Renal cortex interstitium (tissue), 11 donors: ENCODE results near the gene ZNF641. TPM values are rescaled to one million over a fixed set of nuclear protein-coding genes. Genes with fewer than 3 reads are reported as not detected.

Experiments
- DNase-seq, 11 donors: peaks; one replicate each; pipeline ENCODE4 v3.0.0-alpha.2; 2013; ENCODE audit warnings: low read depth in 9 of 11, low spot score in 4 of 11; ENCODE audit errors: extremely low read depth in 1 of 11
- polyA plus RNA-seq, 3 donors: library from polyadenylated mRNA; unstranded; fragments of 120-200 nt; gene quantifications; one replicate each; pipeline ENCODE4 v1.2.1, GENCODE V29; 2013; ENCODE audit not compliant: insufficient read length in 3 of 3

ZNF641 gene
- polyA plus RNA-seq, 3 donors: 22.6 to 28.7 (median 25.5) TPM

GRCh38 chr12:48288387-48289268 is 62.1 kb downstream of the ZNF641 start:
- DNase-seq: no peak

Other genes with a start within 250 kb of the ZNF641 start
- gene SENP1, start 244.8 kb downstream of the ZNF641 start, polyA plus RNA-seq: 10 to 100 TPM; 22.1 to 27.4 (median 23.5) TPM
- 100 to 1,000 TPM; 102 to 125 (median 111) TPM for gene PFKM, start 231.6 kb downstream of the ZNF641 start, polyA plus RNA-seq
- gene ASB8, start 193.4 kb downstream of the ZNF641 start, polyA plus RNA-seq: 10 to 100 TPM; 35.6 to 40.2 (median 39.0) TPM
- gene CCDC184, start 167.3 kb downstream of the ZNF641 start, polyA plus RNA-seq: under 1 TPM; 0.42 to 0.67 (median 0.60) TPM
- 1 to 10 TPM in 1 of 3 donors, under 1 TPM in 2; 0.19 to 1.1 (median 0.40) TPM for gene OR10AD1, start 147.6 kb downstream of the ZNF641 start, polyA plus RNA-seq
- not detected for gene ANP32D, start 121.6 kb upstream of the ZNF641 start, polyA plus RNA-seq
- gene C12orf54, start 131.6 kb upstream of the ZNF641 start, polyA plus RNA-seq: 1 to 10 TPM in 1 of 3 donors, under 1 TPM in 1, not detected in 1; 0.82 to 1.1 TPM
- not detected for gene OR8S1, start 174.7 kb upstream of the ZNF641 start, polyA plus RNA-seq
- not detected for gene LALBA, start 219.1 kb upstream of the ZNF641 start, polyA plus RNA-seq